Inflammatory macrophage (primary cell): Measurements from ENCODE around the gene PDZD7.
"Not testable (repeated sequence)": the region's sequence is repeated elsewhere in the genome, so short reads cannot be mapped to it uniquely, and the experiment has no call there.

ENCODE experiments used
- DNase-seq, 2 donors: peaks; one replicate each; pipeline ENCODE4 v3.0.0-alpha.2; 2020 to 2022

PDZD7 gene

DNA sequence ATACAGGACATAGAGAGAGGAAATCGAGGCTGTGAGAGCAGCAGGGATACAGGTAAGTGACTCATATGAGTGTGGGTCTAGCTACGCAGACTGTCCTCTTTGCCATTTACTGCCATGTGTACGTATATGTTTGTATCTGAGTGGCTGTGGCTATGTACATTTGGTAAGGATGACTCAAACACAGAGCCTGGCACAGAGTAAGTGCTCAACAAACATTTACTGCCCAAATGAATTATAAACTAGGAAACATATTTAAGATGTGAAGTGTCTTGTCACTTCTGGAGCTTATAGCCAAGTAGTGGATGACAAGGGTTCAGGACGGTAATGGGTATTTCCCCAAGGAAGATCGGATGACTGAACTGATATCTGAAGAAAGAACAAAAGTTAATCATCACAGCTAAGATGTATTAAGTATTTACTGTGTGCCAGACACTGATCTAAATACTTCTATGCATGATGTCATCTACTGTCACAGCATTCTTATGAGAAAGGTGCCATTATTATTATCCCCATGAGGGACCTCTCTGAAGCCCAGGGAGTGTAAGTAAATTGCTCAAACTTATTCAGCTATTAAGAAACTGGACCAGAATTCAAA lies 49.7 kb downstream of the PDZD7 start:
- no peak for DNase-seq

DNA sequence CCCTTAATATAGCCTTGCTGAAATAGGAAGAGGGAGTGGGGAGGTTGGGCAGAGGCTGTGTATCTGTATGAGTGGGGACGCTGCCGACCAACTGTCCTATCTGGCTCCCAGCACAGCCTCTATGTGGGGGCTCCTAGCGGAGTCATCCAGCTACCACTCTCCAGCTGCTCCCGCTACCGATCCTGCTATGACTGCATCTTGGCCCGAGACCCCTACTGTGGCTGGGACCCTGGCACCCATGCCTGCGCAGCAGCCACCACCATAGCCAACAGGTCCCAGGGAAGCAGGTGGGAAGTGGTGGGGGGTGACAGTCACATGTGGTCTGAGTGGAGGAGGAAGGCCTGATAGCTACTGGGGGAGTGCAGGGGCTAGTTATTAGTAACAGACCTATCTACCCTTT lies 50.2 kb downstream of the PDZD7 start:
- no peak for DNase-seq

DNA sequence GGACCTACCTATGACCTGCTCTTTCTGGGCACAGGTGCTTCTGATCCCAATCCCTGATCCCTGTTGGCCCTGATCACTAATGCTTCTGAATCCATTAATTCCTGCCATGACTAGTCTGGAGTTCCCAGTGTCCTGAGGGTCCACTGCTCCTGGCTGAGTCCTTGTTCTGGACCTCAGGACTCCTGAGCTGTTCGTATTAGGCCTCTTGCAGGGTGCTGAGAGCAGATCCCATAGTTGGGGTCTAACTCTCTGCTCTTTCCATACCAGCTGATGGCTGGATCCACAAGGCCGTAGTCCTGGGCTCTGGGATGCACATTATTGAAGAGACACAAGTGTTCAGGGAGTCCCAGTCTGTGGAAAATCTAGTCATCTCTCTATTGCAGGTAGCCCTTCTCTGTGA lies 50.6 kb downstream of the PDZD7 start:
- DNase-seq, result no peak

DNA sequence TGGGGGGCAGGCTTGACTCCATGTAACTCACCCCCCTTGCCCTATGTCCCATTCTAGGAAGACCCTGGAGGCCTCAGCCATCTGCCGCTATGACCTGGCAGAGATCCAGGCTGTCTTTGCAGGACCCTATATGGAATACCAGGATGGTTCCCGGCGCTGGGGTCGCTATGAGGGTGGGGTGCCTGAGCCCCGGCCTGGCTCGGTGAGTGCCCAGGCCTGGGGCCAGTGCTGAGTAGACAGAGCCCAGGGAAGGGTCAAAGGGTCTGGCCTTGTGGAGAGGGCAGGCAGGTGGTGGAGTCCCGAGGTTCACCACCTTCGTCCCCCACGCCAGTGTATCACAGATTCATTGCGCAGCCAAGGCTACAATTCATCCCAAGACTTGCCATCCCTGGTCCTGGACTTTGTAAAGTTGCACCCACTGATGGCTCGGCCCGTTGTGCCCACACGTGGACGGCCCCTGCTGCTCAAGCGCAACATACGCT lies 51.1 kb downstream of the PDZD7 start:
- DNase-seq, result no peak

DNA sequence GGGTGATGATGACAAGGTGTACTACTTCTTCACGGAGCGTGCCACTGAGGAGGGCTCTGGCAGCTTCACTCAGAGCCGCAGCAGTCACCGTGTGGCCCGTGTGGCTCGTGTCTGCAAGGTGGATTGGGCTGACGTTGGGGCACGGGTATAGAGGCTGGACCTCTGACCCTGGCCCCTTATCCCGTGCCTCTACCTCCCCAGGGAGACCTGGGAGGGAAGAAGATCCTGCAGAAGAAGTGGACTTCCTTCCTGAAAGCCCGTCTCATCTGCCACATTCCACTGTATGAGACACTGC lies 52.1 kb downstream of the PDZD7 start:
- no peak for DNase-seq

DNA sequence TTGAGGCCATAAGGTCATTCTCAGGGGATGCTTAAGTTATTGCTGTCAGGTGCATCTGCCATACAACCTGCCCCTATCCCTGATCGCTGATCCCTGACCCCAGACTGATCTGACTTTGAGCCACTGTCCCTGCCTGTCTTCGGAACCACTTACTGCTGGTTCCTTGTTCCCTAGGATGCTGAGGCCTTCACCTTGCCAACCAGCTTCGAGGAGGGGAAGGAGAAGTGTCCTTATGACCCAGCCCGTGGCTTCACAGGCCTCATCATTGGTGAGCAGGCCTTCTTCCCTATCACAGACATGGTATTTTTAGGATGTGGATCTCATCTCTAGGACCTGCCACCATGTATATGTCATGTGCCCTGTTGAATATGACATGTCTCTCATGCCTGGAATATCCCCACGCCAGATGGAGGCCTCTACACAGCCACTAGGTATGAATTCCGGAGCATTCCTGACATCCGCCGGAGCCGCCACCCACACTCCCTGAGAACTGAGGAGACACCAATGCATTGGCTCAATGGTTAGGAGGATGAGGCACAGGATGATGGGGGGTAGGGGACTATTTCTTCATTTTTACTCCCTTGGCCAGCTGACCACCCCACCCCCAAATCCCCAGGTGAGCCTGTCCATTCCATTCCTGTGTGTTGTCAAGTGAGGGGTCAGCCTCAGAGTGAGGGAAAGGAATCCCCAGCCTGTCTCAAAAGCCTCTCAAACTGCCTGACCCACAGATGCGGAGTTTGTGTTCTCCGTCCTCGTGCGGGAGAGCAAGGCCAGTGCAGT lies 52.6 kb downstream of the PDZD7 start:
- no peak for DNase-seq

DNA sequence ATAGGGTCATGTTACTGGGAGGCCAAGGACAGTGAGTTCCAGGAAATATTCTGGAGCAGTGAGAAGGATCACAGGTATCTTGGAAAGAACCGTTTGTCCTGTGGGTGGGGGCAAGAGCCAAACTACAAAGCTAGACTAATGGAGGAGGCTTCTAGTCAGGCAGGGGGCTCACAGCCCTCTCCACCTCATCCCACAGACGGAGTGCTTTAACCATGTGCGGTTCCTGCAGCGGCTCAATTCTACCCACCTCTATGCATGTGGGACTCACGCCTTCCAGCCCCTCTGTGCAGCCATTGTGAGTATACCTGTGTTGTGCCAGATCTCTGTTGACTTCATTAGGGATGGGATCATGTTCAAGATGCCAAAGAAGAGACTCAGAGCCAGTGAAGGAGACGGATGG lies 53.5 kb downstream of the PDZD7 start:
- no peak for DNase-seq

DNA sequence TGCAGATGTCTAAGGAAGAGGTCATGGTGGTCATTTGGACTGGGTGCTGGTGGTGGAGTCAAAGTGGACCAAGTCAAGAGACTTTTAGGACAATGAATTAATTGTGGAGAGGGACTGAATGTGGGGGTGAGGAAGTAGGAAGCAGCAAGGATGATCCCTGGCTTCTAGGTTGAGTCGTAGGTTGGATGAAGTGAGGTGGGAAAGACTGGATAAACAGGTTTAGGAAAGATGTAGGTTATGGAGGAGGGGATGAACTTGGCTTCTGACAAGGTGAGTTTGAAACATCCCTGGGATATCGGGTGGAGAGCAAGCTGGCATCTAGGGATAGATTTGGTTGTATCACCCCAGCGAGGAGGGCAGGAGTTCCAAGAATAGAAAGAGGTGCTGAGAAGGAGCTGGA lies 54.0 kb downstream of the PDZD7 start:
- no peak for DNase-seq

DNA sequence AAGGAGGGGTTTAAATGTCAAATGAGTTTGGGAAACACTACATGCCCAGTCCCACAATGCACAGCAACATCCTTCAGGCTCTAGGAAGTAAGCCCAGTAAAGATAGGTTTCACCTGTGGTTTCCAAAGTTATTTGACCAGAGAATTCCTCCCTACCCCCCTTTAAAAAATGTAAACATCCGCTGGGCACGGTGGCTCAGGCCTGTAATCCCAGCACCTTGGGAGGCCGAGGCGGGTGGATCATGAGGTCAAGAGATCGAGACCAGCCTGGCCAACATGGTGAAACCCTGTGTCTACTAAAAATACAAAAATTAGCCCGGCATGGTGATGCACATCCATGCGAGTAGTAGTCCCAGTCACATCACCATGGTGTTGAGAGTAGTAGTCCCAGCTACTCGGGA lies 55.5 kb downstream of the PDZD7 start:
- not testable (repeated sequence) for DNase-seq

DNA sequence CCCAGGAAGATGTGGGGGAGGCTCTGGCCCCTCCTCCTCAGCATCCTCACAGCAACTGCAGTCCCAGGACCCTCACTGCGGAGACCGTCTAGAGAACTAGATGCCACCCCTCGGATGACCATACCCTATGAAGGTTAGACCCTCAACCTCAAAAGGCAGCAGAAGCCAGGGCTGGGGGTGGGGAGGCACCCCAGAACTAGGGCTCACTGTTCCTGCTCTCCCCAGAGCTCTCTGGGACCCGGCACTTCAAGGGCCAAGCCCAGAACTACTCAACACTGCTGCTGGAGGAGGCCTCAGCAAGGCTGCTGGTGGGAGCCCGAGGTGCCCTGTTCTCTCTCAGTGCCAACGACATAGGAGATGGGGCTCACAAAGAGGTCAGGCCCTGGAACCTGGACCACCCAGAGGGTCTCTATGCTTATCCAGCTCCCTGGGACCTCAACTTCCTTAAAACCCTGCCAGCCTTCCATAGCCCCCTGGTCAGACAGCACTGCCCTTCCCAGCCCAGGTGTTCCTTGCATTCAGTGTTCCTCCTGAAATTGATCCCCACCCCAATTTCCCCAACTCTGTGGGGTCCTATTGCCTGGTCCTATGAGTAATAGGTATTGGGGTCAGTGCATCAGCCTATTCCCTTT lies 57.9 kb downstream of the PDZD7 start:
- no peak for DNase-seq

DNA sequence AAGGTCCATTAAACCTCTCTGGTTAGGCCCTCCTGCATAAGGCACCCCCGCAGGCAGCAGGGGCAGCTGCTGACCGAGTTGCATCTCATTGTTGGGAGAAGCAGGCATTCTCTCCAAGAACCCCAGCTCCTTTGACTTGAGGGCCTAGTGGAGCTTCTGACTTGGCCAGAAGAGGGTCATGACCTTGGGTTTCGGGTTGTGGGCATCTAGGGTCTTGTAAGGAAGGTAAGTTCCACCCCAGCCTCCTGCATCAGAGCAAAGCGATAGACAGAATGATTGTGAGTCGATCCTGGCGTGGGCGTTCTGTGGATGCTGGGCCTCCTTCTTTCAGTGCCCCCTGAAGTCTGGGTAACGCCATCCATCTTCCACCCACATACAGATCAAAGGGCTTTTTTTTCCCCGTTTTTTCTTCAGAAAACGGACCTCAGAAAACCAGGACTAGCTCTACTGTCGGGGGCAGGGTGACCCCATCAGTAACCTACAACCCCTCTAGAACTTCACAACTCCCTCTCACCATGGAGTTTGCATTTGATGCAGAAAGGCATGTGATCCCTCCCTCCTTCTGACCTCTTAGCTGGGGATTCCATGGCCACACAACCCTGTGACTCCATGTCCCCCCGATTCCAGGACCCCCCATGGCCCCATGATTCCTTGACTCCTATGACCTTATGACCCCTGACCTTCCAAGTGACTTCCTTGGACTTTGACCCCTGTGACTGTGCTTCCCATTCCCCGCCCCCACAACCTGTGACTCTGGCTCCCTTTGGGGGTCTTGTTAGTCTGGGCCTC lies 58.6 kb downstream of the PDZD7 start:
- no peak for DNase-seq

DNA sequence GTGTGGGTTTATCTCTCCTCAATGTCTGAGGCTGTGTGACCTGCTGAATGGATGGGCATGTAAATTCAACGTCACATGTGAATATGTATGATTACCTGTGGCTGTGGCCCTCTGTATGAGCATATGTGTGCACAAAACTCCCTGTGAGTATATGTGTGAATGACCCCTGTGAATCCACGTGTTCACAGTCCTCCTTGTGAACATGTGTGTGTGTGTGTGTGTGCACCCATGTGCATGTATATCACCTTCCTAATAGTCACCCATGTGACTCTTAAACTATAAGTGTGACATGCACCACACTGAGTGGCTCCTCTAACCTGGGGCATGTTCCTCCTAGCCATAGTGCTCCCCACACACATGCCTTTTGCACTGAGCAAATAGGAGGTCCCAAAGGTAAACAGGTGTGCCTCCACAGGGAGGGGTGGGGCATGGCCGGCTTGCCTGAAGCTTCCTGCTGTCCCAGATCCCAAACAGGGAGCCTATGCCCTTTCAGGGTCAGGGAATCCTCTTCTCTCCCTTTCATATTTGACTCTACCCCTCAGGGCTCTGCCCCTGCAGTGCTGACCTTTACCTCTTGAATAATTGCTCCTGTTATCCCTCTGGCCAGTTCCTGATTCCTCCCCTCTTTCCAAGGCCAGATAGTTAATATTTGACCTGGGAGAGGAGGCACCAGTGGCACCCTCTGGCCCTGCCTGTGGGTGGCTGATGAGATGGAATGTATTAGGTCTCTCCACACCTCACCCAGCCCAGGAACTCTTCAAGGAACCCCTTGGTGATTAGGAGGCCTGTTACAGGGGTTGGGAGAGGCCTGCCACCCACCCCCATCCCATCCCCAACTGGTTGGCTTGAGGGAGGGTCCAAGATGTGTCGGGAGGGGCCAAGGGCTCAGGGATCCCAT lies 59.8 kb downstream of the PDZD7 start:
- DNase-seq, result no peak

DNA sequence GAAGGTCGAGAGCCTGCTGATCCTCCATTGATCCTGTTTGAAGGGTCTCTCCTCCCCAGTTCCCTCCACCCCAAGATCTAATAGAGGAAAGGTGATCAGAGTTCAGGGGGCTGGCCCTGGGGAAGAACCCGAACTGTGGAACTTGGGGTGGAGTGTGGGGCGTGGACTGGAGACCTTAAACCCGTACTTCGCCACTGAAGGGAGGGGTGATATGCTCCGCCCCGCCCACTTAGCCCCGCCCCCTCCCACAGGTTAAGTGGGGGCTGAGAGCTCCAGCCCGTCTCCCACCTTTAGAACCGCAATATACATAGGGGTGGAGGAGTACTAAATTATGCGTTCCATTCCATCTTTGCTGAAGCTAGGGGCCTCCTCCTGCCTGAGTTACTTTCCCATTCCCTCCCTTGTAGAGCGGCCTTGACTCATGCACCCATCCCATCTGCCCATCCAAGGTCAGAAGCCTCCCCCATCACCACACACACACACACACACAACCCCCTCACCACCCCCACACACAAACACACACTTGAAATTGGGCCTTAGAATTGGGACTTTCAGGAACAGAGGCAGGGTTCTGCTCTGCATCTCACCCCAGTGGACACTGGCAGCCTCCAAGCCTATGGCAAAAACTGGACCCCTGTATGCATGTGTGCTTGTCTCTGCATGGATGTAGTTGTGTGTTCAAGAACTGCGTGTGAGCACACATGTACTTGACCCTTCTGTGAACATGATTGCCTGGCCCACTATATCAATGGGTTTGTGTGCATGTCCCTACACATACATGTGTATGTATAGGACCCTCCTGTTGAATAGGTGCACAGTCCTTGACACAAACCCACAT lies 60.6 kb downstream of the PDZD7 start:
- no peak for DNase-seq

DNA sequence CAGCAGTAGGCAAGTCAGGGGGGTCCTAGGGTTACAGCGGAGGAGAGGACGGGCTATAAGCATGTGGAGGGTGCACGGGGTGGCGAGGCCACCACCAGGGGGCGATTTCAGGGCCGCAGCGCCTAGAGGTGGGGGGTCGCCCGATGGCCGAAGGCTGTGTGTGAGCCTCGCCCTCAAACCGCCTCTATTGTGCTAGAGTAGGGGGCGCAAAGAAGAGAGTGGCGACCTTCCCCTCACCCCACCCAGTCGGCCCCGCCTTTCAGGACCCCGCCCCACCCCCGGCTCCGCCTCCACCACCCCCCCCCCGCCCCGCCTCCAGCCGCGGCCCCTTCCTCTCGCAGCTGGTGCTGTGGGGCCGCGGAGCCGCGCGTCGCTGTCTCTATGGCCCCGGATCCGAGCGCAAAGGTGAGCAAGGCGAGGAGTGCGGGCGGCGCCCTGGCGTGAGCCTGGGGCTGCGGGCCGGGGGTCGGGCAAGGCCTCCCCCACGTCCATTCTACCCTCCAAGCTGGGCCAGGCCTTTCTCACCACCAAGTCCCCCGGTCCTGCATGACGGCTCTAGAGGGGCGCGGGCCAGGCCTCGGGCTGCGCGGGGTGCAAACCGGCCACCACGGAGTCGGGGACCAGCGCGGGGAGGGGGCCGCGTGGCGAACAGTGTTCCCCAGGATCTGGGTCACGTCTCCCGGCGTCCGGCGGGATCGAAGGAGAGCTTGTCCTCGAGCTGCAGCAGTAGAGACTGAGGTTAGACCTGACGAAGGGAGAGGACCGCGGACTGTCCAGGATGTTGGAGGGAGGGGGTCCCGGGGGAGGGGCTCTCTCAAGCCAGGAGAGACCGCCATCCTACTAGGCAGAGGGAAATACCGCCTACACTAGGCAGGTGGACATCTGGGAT lies 61.5 kb downstream of the PDZD7 start, which contains the start of gene SEMA4G:
TSS of gene SEMA4G (plus strand) at position 318 of the 889 bp plus-strand sequence. CDS start 3,409 bp downstream, outside the sequence.
- DNase-seq, result peak in 1 of 2 donors; percentile 10

DNA sequence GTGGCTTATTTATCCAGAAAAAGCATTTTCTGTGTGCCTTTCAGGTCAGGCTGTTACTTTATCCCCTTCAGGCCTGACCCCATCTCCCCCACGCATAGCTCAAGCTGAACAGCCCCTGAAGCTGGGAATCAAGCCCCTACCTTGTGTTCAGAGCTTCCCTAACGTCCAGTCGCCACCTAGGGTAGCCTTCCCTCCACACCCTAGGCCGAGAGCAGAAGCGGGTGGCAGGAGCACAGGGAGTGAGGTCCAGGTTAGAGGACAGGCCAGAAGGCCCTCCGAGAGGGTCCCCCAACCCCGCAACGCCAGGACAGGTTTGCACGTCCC lies 62.1 kb downstream of the PDZD7 start:
- no peak for DNase-seq

DNA sequence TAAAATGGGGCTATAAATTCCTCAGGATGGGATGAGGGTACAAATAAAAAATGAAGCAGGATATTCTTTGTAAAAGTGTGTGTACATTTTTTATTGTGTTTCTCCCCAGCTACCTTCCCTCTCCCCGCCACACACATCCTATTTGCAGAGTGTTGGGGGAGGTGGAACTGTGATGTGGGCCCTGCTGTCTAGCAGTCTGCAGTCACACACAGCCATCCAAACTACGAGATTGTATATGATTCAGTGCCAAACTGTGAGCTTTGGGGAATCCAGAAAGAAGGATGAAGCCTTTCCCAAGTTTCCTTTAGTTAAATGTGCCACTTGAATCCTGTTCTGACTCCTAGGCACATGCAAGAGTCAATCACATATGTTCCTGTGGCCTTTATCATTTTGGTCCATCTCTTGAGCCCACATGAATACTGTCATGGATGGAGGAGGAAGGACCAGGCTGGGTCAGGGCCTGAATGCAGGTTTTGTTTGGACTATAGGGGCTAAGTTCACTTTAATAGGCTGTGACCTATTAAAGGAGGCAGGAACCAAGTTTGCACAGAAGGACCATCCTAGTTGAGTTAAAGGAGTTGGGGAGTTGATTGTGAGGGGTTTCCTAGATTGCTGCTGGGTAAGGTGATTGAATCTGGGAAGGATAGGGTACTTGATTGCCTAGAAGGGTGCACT lies 62.7 kb downstream of the PDZD7 start:
- no peak for DNase-seq

DNA sequence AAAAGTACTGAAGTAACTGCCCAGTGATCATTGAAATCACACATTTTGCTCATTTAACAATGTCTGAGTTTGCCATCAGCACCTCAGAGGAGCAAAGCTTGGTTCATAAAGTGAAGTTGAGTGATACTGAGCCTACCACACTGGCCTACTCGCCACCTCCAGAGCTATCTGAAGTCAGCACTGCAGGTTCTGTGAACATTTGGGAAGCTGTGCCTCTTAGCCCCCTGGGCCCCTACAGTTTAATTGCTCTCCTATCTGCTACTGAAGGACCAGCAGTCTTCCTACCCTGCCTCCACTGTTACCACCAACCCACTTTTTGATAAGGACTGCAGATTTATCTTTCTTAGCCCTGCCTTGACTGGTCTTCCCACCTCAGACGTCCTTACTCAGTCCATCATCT lies 63.6 kb downstream of the PDZD7 start:
- no peak for DNase-seq

DNA sequence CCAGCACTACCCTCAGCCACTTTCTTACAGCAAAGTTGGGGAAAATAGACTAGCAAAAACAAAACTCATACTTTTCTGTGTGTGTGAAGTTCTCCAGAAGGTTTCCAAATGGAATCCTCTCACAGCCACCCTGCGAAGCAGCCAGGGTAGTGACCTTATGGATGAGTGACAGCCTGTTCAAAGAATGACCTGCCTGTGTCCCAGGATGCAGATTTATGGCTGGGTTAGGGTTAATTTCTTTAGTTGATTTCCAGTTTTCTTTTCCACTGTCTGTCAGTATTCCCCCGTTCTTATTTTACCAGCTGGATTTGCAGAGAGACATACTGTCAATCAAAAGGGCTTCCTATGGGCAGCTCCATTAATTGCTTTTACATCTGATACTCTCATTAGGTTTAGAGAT lies 64.0 kb downstream of the PDZD7 start:
- DNase-seq, result no peak

DNA sequence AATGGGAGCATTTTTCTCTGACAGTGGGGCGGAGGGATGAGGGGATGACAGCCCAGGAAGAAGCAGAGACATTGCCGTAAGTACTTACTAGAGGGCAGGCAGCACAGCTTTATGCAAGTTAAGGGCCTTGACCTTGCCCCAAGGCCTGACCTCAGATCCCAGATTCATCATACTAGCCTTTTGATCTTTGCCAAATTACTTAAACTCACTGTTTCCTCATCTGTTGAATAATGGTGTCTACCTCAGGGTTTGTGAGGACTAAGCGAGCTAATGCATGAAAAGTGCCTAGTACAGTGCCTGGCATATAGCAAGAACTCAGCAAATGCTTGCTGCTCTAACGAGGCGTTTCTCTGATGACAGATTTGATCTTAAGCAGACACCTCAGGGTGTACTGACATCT lies 65.1 kb downstream of the PDZD7 start:
- no peak for DNase-seq

DNA sequence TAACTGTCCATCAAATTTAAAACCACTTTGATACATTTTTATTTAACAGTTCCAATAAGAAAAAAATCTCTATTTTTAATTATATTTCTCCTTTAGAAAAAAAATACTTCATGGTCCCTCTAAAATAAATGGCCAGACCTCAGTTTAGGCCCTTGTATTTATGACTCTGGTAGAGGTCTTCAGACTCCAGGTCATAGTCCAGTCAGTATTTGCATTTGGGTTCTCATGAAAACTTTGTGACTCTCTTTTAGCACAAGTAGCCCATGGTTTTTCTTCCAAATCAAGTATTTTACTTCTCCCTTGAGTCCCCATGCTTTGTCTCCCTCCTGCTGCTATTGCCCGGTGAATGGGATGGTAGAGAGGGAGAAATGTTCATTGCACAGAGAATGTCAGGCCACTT lies 67.1 kb downstream of the PDZD7 start:
- no peak for DNase-seq
